ENCODE measurements around the gene ELP5.
"Not testable (repeated sequence)": the region's sequence is repeated elsewhere in the genome, so short reads cannot be mapped to it uniquely, and the experiment has no call there.

Gene ELP5

GRCh38 chr17:7237266-7237760 lies 14.7 kb upstream of the ELP5 start:
- FAIRE-seq = no peak

DNA sequence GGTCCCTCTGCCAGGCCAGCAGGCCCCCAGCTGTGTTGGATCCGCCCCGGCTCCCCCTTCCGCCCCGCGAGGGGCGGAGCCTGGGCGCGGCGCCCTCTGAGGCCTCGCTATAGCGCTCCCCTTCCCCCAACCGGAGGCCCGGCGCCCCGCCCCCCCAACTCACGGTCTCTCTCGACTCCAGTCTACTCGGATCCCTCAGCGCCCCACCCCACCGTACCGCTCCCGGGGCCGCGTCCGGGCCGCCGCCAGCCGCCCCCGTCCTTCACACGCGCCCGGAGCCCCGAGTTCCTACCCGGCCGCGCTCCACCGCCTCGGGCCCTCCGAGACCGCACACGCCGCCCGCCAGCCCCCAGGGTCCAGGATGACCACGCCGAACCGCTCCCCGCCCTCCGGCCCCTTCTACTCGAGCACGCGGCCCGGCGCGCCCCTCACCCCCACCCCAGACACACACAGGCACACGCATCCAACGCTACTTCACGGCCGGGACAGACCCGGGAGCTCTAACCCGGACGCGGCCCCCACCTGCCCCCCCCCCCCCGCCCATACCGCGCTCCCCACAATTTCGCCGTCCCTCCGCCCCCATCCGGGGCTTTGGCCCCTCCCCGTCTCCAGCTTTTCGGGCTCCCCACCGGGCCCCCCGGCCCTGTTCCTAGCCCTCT lies 14.1 kb upstream of the ELP5 start:
- no peak for FAIRE-seq

DNA sequence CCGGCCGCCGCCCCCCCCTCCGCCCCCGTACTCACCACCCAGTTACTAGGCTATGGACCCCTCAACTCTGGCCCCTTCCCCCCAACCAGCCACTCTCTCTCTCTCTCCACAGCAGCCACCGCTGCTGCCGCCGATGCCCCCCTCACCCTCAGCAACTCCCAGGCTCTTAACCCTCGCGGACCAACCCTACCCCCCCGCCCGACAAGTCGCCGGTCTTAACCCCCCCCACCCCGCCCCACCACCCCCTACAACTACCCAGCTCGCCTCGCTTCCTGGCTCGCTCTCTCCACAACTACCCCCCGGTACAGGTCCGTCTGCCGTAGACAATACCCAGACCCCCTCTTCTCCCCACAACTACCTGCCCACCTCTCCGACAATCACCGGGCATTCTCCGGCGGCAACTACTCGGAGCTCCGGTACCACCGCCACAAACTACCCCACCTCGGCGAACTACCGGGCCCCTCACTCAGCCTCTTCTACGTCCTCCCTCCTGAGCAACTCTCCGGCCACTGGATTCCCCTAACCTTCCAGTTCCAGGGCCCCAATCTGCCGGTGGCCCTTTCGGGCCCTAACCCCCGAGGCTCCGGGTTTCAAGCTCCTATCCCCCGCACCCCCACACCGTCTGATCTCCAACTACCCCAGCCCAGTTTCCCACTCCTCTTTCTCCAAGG lies 13.5 kb upstream of the ELP5 start:
- no peak for FAIRE-seq

DNA sequence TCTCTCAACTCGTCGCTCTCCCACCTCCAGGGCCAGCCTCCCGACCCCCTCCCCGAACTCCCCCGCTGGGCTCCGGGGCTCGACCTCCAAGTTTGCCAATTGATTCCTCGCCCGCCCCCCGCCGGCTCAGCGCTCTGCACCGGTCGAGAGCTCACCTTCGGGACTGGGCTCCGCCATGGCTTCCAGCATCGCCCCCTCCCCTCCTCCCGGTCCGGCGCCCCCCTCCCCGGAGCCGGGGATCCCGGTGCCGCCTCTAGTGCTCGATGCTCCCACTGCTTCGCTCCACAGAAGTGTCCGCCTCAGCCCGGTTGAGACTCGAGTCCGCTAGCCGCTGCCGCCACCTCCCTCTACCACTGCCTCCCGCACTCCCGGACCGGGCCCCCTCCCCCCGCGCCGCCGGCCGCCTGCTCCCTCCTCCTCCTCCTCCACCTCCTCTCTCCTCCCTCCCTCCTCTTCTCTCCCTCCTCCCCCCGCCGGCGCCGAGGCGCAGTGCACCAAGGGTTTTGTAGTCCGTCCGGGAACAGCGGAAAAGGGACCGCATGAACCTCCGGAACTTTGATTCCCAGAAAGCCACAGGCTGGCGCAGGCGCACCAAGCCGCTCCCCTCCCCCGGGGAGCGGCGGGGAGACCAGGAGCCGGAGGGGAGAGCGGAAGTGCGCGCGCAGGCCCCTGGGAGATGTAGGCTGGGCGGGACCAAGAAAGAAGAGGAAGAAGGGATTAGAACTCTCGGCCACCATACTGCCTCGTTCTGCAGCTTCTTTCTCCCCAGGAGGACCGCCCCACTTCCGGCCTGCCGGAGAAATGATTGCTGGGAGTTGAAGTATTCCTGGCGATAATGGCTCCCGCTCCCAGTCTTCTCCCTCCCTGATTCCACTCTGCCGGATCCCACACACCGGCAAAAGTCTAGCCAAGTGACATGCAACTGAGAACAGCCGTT lies 12.7 kb upstream of the ELP5 start, which contains the start of gene PHF23:
TSS of gene PHF23 (minus strand) at position 367 of the 937 bp plus-strand sequence. CDS start at position 189, 178 bp downstream.
- peak; percentile 47 for FAIRE-seq

DNA sequence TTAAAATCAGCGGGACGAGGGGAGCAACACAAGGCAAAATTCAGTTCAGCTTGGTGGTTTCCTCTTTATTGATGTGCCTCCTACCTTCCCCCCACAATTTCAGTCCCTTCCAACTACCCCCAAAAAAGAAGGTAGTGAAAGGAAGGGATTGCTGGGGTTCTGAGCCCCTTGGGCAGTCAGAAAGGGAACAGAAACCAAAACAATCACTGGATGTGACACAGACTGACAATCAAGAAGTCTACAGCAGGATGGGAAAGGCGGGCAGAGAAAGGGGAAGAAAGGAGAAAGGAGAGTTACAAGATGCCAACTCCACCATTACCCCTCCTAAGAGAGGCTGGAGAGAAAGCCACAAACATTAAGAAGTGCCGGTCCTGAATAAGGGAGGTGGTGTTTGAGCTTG lies 11.6 kb upstream of the ELP5 start:
- FAIRE-seq = no peak

DNA sequence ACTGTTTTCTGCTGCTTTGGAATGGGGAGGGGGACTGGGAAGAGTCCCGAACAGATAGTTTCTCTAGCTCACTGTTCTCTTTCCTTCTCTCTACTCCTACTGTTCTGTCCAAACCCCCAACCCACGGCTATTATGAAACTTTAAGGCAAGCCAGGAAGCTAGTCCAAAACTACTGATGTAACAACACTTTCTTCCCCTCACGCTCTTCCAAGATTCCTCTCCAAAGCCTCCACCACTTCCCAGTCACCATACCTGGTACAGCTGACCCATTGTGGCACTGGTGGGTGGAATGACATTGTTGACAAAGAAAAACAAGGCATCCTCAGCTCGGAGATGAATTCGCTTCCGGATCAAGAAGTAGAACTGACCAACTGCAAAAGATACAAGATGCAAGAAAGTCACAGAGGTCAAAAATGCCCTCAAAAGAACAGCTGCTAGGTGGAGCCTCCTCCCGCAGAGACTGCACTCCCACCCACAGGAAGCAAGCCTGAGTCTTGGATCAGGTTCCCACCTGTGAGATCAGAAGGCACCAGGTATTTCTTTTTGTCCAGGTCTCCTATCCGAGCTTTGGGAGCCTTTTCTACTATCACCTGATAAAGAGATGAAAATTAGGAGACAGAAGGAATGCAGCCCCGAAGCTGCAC lies 10.8 kb upstream of the ELP5 start:
- no peak for FAIRE-seq

DNA sequence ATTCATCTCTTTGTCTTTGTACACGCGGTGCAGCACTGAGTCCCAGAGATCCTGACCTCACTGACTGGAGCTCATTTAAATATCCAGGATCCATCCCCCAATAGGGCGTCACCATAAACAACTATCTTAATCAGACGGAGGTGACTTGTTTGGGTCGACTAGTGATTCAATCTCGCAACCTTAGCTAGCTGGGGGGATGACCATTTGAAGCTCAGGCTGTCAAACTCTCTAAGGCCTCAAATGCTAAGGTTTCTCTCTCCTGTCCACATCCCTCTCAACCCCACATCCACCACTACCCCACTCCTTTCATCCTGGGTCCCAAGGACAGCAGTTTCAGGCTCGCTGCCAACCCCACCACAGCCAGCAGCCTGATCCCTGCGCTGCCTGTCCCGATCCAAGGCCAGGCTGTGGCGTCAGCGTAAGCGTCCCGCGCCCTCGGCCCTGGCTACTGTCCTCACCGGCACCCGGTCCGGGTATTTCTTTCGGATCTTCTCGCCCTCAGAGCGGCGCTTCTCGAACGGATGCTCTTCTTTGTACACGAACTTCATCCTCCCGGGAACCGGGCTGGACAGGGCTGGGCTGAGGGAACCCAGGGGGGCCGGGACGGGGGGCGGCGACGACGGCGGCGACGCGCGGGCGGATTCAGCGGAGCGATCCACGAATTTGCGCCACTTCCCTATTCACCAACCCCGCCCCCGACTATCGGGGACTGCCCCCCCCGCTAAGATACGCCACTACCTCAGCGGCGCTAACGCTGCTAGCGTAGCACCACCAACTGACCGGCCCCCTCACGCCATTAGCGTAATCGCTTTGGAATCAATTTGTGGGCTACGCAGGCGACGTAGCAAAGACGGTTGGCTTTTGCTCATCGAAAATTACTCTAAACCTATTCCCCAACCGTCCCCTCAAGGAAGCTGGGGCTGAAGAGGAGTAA lies 10.0 kb upstream of the ELP5 start, which contains the start of gene GABARAP:
TSS of gene GABARAP (minus strand) at position 667 of the 934 bp plus-strand sequence. CDS start at position 548, 119 bp downstream.
- no peak for FAIRE-seq

DNA sequence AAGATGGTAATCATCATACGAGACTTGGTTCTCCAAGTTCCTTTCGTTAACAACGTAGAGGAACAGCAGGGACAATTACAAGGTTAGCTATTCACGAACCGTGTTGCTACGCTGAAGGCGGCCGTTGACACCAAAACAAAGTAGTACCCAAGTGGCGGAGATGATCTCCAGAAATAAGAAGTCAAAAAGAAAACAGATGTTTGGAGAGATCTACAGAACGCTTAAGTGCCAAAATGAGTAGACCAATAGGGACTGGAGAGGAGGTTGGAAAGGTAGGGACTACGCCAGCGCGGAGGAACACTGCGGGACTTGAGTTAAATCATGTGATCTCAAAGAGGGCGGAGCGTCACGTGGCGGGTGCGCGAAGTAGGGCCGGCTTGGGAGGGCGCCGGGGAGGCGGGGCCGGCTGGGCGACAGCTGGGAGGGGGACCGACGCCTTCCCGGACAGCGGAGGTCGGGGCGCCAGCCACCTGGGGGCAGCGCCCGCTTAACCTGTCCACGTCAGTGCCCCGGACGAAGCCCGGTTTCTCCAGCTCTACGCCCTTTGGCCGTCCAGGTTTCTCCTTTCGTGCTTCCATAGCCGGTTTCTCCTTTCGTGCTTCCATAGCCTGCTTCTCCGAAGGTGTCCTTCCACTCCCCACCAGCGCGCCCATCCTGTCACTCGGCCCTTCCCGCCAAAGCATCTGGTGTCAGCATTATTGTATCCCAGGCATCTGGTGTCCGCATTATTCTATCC lies 9.1 kb upstream of the ELP5 start:
- no peak for FAIRE-seq

DNA sequence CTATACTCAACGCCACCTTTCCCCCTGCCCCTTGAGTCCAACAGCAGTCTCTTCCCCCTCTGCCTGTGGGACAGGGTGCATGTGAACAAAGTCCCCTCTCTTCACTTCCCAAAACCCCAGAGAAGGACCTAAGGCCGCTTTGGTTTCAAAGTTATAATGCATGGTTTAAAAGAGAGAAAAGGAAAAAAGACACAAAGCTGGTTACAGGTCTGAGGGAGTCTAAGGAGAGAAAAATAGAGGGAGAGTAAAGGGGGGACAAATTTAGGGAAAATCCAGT lies 8.6 kb upstream of the ELP5 start:
- FAIRE-seq = no peak

DNA sequence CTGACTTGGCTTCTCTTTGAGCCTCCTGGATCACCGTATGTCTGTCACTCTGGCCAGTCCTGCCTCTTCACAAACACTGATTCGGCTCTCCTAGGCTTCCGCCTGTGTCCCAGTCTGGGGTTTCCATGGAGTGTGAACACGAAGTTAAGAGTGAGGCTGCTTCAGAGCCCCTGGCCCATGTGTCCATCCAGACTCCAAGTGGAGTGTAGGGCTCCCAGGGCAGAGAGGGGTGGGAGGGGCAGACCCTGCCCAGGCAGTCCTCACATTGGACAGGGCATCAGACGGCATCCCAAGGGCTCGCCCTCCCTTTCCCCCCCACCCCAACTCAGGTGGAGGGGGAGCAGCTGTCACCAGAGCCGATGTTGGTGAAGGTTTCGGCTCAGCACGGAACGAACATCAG lies 8.2 kb upstream of the ELP5 start:
- not testable (repeated sequence) for FAIRE-seq

- FAIRE-seq = no peak
Observed at GRCh38 chr17:7246779-7247178, 5.2 kb upstream of the ELP5 start.

GRCh38 chr17:7248796-7249195 lies 3.2 kb upstream of the ELP5 start:
- FAIRE-seq = no peak

DNA sequence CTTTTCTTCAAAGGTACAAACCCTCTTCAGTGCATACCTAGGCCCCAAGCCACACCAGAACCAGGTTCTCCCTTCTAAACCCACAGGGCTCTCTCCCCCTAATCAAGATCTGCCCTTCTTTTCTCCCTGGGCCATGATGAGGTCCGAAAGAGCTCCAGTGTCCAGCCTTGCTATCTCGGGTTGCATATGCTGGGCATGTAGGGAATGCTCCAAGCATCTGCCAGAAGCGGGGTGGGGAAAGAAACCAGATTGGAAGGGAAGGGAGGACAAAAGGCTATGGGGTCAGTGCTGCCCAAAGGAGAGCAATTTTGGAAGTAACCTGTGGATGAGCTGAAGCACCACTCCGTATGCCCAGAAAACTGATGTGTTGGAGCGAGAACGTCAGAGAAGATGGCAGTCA lies 2.8 kb upstream of the ELP5 start:
- FAIRE-seq = no peak

DNA sequence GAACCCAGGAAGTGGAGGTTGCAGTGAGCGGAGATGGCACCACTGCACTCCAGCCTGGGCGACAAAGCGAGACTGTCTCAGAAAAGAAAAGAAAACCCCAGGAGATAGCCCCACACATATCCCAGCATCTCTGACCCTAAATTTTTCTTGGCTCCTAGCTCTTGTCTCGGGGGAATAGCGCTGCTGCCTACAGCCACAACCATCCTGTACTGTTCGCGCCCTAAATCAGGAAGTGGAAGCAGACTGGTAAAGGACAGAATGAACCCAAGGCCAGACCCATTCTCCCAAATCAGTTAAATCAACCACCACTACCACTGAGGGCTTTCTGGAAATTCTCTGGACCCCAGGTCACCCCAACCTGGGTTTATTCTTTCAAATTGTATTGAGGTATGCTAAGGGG lies 2.2 kb upstream of the ELP5 start:
- FAIRE-seq = no peak

- FAIRE-seq = no peak
Observed at GRCh38 chr17:7250695-7251627, 1.1 kb upstream of the ELP5 start.

DNA sequence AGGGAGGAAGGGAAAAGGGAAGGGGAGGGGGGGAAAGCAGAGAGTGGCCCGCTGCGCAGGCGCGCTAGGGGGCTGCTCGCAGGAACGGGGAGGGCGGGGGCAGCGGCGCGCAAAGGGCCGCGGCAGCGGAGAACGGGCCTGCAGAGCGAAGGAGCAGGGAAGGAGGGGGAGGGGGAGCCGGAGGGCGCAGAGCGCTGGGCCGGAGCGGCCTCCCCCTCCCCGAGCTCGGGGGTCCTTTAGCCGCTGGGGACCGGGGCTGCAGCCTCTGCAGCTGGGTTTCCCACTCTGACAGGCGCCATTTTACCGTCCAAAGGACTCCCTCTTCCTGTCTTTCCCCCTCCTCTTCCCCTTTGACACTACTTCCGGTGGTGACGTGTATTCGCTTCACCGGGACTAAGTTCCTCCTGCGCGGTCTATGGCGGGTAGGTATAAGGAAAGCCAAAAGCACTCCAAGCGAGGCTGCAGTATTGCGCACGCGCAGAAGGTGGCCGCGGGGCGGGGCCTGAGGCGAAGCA lies 297 bp upstream of the ELP5 start, which contains the start of gene CTDNEP1:
TSS of gene CTDNEP1 (minus strand) at position 74 of the 515 bp plus-strand sequence. CDS start 438 bp downstream, outside the sequence.
- no peak for FAIRE-seq

DNA sequence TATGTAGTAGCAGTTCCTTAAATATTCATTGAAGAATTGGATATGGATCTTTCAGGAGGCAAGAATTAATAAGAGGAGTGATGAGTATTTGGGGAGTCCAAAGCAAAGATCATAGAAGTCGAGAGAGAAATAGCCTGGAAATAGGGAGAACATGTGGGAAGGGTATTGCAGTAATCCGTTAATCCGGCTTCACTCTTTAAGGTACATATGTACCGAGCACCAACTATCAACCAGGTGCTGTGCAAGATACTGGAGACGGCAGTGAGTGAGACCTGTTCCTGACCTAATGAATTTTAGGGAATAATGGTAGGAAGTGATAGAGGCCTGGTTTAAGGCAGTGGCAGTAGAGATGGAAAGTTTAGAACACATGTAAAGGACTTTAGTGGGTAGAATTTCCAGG lies 1.1 kb downstream of the ELP5 start:
- no peak for FAIRE-seq

DNA sequence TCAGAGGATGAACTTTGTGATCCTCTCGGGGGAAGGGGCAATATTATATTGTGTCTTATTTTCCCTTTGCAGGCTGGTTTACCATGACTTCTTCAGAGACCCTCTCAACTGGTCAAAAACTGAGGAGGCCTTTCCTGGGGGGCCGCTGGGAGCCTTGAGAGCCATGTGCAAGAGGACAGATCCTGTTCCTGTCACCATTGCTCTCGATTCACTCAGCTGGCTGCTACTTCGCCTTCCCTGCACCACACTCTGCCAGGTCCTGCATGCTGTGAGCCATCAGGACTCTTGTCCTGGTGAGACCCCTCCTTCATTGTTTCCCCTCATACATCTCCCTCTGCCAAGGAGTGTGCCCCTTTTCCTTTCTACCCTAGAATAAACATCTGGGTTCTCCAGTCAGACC lies 2.5 kb downstream of the ELP5 start:
- no peak for FAIRE-seq

DNA sequence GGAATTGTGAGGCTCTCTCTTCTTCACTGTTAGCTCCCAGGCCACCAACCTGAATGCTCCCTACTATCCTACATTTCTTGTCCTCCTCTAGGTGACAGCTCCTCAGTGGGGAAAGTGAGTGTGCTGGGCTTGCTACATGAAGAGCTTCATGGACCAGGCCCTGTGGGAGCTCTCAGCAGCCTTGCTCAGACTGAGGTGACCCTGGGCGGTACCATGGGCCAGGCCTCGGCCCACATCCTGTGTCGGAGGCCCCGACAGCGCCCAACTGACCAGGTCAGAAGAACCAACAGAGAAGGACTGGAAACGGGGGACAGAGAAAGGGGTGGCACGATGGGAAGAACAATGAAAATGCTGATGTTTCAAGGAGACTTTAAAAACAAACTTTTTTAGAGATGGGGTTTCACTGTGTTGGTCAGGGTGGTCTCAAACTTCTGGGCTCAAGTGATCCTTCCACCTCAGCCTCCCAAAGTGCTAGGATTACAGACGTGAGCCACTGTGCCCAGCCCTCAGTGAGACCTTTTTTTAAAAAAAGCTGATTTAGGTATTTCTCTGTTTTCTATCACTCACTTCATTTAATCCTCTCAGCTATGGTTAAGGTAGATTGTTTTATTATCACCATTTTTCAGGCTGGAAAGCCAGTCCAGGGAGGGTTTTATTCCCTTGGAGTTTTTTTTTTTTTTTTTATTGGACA lies 4.9 kb downstream of the ELP5 start:
- FAIRE-seq = no peak
